A549 (cell line): ENCODE results near the gene CACNA2D4.

Experiments
- KDM5A ChIP-seq: fragments of 200-600 bp; sonication (generic); IDR thresholded peaks from 2 replicates; pipeline ENCODE4 v1.6.1; 2016; ENCODE audit warnings: antibody characterized with exemption, mild to moderate bottlenecking
- POLR2A ChIP-seq: IDR thresholded peaks from 2 replicates; pipeline ENCODE4 v1.6.1; 2012; ENCODE audit warnings: mild to moderate bottlenecking, low read length
- RNF2 ChIP-seq: fragments of 200-600 bp; sonication (generic); IDR thresholded peaks from 2 replicates; pipeline ENCODE4 v1.6.1; 2016; ENCODE audit warnings: low read depth, mild to moderate bottlenecking, antibody characterized with exemption, moderate library complexity, borderline replicate concordance
- SMC3 ChIP-seq: fragments of >200 bp; sonication (Bioruptor Twin); formaldehyde crosslinking; IDR thresholded peaks from 3 replicates; pipeline ENCODE4 v1.6.1; 2018; ENCODE audit warnings: inconsistent platforms
- TF ChIP-seq, protein P1 (sequence below): fragments of >200 bp; sonication (Bioruptor Twin); formaldehyde crosslinking; IDR thresholded peaks from 3 replicates; pipeline ENCODE4 v1.5.1; 2016
- TF ChIP-seq, protein P2 (sequence below): fragments of 200-600 bp; sonication (generic); IDR thresholded peaks from 2 replicates; pipeline ENCODE4 v1.6.1; 2016; ENCODE audit warnings: antibody characterized with exemption, mild to moderate bottlenecking, moderate library complexity

DNA sequence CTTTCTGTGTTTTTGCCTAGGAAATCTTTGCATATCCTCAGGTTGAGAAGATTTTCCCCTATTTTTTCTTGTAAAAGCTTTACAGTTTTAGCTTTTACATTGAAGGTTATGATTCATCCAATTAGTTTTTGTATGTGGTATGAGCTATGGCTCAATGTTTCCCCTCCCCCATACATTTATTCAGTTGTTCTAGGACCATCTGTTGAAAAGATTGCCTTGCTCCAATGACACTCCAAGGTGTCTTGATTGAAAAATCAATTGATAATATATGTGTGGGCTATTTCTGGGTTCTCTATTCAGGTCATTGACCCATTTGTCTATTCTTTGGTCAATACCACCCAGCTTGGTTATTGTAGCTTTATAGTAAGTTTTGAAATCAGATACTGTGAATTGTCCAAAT lies 55.5 kb downstream of the CACNA2D4 start:
- TF ChIP-seq, protein P1, sequence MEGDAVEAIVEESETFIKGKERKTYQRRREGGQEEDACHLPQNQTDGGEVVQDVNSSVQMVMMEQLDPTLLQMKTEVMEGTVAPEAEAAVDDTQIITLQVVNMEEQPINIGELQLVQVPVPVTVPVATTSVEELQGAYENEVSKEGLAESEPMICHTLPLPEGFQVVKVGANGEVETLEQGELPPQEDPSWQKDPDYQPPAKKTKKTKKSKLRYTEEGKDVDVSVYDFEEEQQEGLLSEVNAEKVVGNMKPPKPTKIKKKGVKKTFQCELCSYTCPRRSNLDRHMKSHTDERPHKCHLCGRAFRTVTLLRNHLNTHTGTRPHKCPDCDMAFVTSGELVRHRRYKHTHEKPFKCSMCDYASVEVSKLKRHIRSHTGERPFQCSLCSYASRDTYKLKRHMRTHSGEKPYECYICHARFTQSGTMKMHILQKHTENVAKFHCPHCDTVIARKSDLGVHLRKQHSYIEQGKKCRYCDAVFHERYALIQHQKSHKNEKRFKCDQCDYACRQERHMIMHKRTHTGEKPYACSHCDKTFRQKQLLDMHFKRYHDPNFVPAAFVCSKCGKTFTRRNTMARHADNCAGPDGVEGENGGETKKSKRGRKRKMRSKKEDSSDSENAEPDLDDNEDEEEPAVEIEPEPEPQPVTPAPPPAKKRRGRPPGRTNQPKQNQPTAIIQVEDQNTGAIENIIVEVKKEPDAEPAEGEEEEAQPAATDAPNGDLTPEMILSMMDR = no peak
- TF ChIP-seq KDM5A (no peak), POLR2A (no peak), RNF2 (no peak), SMC3 (no peak)
- TF ChIP-seq, protein P2, sequence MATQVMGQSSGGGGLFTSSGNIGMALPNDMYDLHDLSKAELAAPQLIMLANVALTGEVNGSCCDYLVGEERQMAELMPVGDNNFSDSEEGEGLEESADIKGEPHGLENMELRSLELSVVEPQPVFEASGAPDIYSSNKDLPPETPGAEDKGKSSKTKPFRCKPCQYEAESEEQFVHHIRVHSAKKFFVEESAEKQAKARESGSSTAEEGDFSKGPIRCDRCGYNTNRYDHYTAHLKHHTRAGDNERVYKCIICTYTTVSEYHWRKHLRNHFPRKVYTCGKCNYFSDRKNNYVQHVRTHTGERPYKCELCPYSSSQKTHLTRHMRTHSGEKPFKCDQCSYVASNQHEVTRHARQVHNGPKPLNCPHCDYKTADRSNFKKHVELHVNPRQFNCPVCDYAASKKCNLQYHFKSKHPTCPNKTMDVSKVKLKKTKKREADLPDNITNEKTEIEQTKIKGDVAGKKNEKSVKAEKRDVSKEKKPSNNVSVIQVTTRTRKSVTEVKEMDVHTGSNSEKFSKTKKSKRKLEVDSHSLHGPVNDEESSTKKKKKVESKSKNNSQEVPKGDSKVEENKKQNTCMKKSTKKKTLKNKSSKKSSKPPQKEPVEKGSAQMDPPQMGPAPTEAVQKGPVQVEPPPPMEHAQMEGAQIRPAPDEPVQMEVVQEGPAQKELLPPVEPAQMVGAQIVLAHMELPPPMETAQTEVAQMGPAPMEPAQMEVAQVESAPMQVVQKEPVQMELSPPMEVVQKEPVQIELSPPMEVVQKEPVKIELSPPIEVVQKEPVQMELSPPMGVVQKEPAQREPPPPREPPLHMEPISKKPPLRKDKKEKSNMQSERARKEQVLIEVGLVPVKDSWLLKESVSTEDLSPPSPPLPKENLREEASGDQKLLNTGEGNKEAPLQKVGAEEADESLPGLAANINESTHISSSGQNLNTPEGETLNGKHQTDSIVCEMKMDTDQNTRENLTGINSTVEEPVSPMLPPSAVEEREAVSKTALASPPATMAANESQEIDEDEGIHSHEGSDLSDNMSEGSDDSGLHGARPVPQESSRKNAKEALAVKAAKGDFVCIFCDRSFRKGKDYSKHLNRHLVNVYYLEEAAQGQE = no peak
